ENCODE measurements around the gene TYSND1. TPM values are rescaled to one million over a fixed set of nuclear protein-coding genes. Genes with fewer than 3 reads are reported as not detected.

TYSND1 gene
- total and polyA plus RNA-seq, 2 of the 13 experiments (the other 11 are each of a cell fraction or from before 2014, with no cell fraction given), result 3.3 to 8.9 TPM

GRCh38 chr10:70109064-70109729 lies 37.3 kb downstream of the TYSND1 start (continued):
- TF ChIP-seq MBNL3 (CRISPR knock-in tag; conservative IDR thresholded peaks at IDR 0.05) (no peak), LCORL (IDR thresholded peaks at IDR 0.05) (no peak), LCORL (CRISPR knock-in tag; IDR thresholded peaks at IDR 0.05) (peak; percentile 85), ZNF17 (CRISPR knock-in tag; IDR thresholded peaks at IDR 0.05) (no peak), ZNF670 (CRISPR knock-in tag; IDR thresholded peaks at IDR 0.05; ENCODE audit: borderline replicate concordance) (peak; percentile 57; the same call in 1 of the 2 replicates), HNF1B (CRISPR knock-in tag; IDR thresholded peaks at IDR 0.05) (peak; percentile 72), ZNF761 (CRISPR knock-in tag; conservative IDR thresholded peaks at IDR 0.05) (no peak), ZNF766 (CRISPR knock-in tag; IDR thresholded peaks at IDR 0.05; ENCODE audit: borderline replicate concordance) (peak; percentile 65; the same call in 1 of the 2 replicates), ZNF180 (CRISPR knock-in tag; IDR thresholded peaks at IDR 0.05; ENCODE audit: borderline replicate concordance, low read depth) (no peak), ZNF75D (CRISPR knock-in tag; IDR thresholded peaks at IDR 0.05; ENCODE audit: borderline replicate concordance) (no peak), SMAD1 (CRISPR knock-in tag; IDR thresholded peaks at IDR 0.05; ENCODE audit: borderline replicate concordance, low read depth) (no peak), POGK (CRISPR knock-in tag; conservative IDR thresholded peaks at IDR 0.05) (no peak), NPAS2 (CRISPR knock-in tag; IDR thresholded peaks at IDR 0.05; ENCODE audit: borderline replicate concordance) (no peak), BRD4 (CRISPR knock-in tag; IDR thresholded peaks at IDR 0.05) (no peak), ZNF468 (CRISPR knock-in tag; IDR thresholded peaks at IDR 0.05) (no peak), HBP1 (CRISPR knock-in tag; IDR thresholded peaks at IDR 0.05; ENCODE audit: low read depth) (no peak), EZH2 (conservative IDR thresholded peaks at IDR 0.05; ENCODE audit: low read depth, low read length) (no peak), ZNF232 (CRISPR knock-in tag; IDR thresholded peaks at IDR 0.05; ENCODE audit: borderline replicate concordance) (peak; percentile 88; the same call in 1 of the 2 replicates), ZNF260 (CRISPR knock-in tag; IDR thresholded peaks at IDR 0.05; ENCODE audit: borderline replicate concordance, low read depth) (no peak), ZKSCAN5 (CRISPR knock-in tag; IDR thresholded peaks at IDR 0.05) (no peak), ZNF230 (CRISPR knock-in tag; IDR thresholded peaks at IDR 0.05) (no peak), ZNF567 (CRISPR knock-in tag; IDR thresholded peaks at IDR 0.05; ENCODE audit: borderline replicate concordance) (no peak), ZNF317 (CRISPR knock-in tag; IDR thresholded peaks at IDR 0.05) (peak; percentile 59; the same call in 1 of the 2 replicates), RAD21 (CRISPR knock-in tag; IDR thresholded peaks at IDR 0.05) (no peak), ZMYM4 (CRISPR knock-in tag; IDR thresholded peaks at IDR 0.05) (peak; percentile 82), ZNF607 (CRISPR knock-in tag; IDR thresholded peaks at IDR 0.05; ENCODE audit: borderline replicate concordance) (peak; percentile 81; the same call in 1 of the 2 replicates)

All from HepG2 (cell line).